Adipocyte (in vitro differentiated cells): ENCODE results near the gene TRMT1L.

Experiments
- DNase-seq: peaks from one replicate; pipeline ENCODE4 v3.0.0-alpha.2; 2015; ENCODE audit warnings: low read depth
- H3K27me3 ChIP-seq: replicated peaks from 2 replicates; pipeline ENCODE4 v1.7.0; 2013; ENCODE audit warnings: mild to moderate bottlenecking, low read length, moderate library complexity; ENCODE audit not compliant: control insufficient read depth, insufficient read depth
- H3K36me3 ChIP-seq: 2 replicates; pipeline ENCODE4 v1.7.0; 2013; ENCODE audit warnings: low read length, mild to moderate bottlenecking, moderate library complexity; ENCODE audit not compliant: control insufficient read depth, insufficient read depth, severe bottlenecking
- H3K4me1 ChIP-seq: 2 replicates; pipeline ENCODE4 v1.7.0; 2013; ENCODE audit warnings: mild to moderate bottlenecking, low read length, moderate library complexity; ENCODE audit not compliant: control insufficient read depth, insufficient read depth
- H3K4me3 ChIP-seq: 2 replicates; pipeline ENCODE4 v1.7.0; 2013; ENCODE audit warnings: mild to moderate bottlenecking, low read length, moderate library complexity
- H3K9ac ChIP-seq: 2 replicates; pipeline ENCODE4 v1.7.0; 2013; ENCODE audit warnings: mild to moderate bottlenecking, low read length, moderate library complexity
- H3K9me3 ChIP-seq: 2 replicates; pipeline ENCODE4 v1.7.0; 2013; ENCODE audit warnings: mild to moderate bottlenecking, low read length, moderate library complexity; ENCODE audit not compliant: control insufficient read depth

Gene TRMT1L

GRCh38 chr1:185077374-185077773 lies 79.4 kb downstream of the TRMT1L start:
- DNase-seq: no peak
- no peak overlapping the region for H3K9ac ChIP-seq
- no peak overlapping the region for H3K4me3 ChIP-seq
- H3K36me3 ChIP-seq: no peaks in the 10 kb centered on the region
- no peaks in the 10 kb centered on the region for H3K27me3 ChIP-seq
- H3K9me3 ChIP-seq: no peaks in the 10 kb centered on the region
- H3K4me1 ChIP-seq: no peaks in the 10 kb centered on the region

DNA sequence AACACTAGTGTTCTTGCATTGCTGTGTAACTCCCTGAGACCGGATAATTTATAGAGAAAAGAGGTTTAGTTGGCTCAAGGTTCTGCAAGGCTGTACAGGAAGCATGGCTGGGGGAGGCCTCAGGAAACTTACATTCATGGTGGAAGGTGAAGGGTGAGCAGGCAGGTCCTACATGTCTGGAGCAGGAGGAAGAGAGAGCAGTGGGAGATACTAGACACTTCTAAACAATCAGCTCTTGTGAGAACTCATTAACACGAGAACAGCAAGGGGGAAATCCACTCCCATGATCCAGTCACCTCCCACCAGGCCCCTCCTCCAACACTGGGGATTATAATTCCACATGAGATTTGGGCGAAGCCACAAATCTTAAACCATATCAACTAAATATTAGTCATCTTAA lies 81.3 kb downstream of the TRMT1L start:
- Histone ChIP-seq H3K36me3 (no peaks in the 10 kb centered on the region), H3K9me3 (no peaks in the 10 kb centered on the region), H3K4me3 (no peak overlapping the region), H3K9ac (no peak overlapping the region), H3K4me1 (no peaks in the 10 kb centered on the region), H3K27me3 (no peaks in the 10 kb centered on the region)
- DNase-seq: no peak

GRCh38 chr1:185074307-185074706 lies 82.4 kb downstream of the TRMT1L start:
- no peaks in the 10 kb centered on the region for H3K9me3 ChIP-seq
- no peak for DNase-seq
- no peaks in the 10 kb centered on the region for H3K27me3 ChIP-seq
- no peak overlapping the region for H3K9ac ChIP-seq
- H3K4me1 ChIP-seq: no peaks in the 10 kb centered on the region
- no peaks in the 10 kb centered on the region for H3K36me3 ChIP-seq
- no peak overlapping the region for H3K4me3 ChIP-seq

DNA sequence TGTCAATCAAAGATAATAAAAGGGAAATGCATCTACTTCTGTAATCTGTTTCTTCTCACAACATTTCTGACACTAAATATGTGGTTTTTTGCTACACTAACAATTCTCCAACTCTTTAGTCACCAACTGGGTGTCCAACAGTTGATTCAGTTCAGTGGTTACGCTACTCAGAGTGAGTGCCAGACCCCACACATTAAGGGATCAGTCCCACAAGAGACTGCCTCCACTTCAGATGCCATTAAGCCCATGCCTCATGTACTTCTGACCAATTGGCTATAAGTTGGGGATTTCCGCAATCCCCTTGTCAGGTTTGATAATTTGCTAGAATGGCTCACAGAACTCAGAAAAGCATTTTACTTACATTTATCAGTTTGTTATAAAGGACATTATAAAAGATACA lies 83.0 kb downstream of the TRMT1L start:
- Histone ChIP-seq H3K36me3 (no peaks in the 10 kb centered on the region), H3K9me3 (no peaks in the 10 kb centered on the region), H3K27me3 (no peaks in the 10 kb centered on the region), H3K4me3 (no peak overlapping the region), H3K9ac (no peak overlapping the region), H3K4me1 (no peaks in the 10 kb centered on the region)
- DNase-seq: no peak

- DNase-seq: no peak
- no peaks in the 10 kb centered on the region for H3K27me3 ChIP-seq
- no peaks in the 10 kb centered on the region for H3K9me3 ChIP-seq
- no peak overlapping the region for H3K9ac ChIP-seq
- H3K36me3 ChIP-seq: no peaks in the 10 kb centered on the region
- H3K4me1 ChIP-seq: no peaks in the 10 kb centered on the region
- no peak overlapping the region for H3K4me3 ChIP-seq
Observed at GRCh38 chr1:185070051-185070450, 86.7 kb downstream of the TRMT1L start.

DNA sequence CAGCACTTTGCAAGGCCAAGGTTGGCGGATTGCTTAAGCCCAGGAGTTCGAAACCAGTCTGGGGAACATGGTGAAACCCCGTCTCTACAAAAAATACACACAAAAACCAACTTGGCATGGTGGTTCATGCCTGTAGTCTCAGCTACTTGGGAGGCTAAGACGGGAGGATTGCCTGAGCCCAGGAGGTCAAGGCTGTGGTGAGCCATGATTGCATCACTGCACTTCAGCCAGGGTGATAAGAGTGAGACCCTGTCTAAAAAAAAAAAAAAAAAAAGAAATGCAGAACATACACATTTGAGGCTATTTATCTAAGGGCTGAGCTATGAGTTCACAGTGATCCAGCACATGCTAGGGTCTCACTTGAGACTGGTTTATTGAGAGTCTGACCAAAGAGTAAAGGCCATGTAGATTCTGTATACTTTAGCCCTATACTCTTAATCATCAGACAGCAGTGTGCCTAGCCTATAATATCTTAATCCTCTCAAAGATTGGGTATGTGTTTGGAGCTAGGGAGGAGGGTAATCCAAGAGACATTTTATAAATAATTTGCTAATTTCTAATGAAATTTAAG lies 87.5 kb downstream of the TRMT1L start:
- Histone ChIP-seq H3K27me3 (no peaks in the 10 kb centered on the region), H3K9ac (no peak overlapping the region), H3K4me1 (no peaks in the 10 kb centered on the region), H3K4me3 (no peak overlapping the region), H3K36me3 (no peaks in the 10 kb centered on the region), H3K9me3 (no peaks in the 10 kb centered on the region)
- no peak for DNase-seq

DNA sequence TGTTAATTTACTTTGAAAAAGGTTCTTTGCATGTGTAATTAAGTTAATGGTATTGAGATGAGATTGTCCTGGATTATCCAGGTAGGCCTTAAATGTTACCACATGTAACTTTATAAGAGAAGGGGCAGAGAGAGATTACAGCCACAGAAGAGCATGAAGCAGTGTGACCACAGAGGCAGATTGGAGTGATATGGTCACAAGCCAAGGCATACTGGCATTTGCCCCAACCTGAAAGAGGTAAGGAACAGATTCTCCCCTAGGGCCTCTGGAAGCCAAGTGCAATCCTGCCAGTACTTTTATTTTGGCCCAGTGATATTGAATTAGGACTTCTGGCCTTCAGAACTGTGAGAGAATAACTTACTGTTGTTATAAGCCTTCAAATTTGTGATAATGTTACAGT lies 88.4 kb downstream of the TRMT1L start:
- Histone ChIP-seq H3K36me3 (no peaks in the 10 kb centered on the region), H3K9me3 (no peaks in the 10 kb centered on the region), H3K4me3 (no peak overlapping the region), H3K27me3 (no peaks in the 10 kb centered on the region), H3K4me1 (peaks cover 2% of the 10 kb centered on the region), H3K9ac (no peak overlapping the region)
- no peak for DNase-seq
